SK-N-MC (cell line): ENCODE results near the gene TLE2.

Experiments used
- DNase-seq: peaks from one replicate; pipeline ENCODE4 v3.0.0-alpha.2; 2011; ENCODE audit warnings: low read depth, low spot score
- H3K27ac ChIP-seq: fragments of 200-600 bp; sonication (generic); 2 replicates; pipeline ENCODE4 v1.5.1; 2016; ENCODE audit warnings: mixed run types
- H3K36me3 ChIP-seq: fragments of 200-600 bp; sonication (generic); 2 replicates; pipeline ENCODE4 v1.6.1; 2017; ENCODE audit warnings: antibody characterized with exemption, low read length, mixed read lengths; ENCODE audit not compliant: insufficient read depth
- H3K4me3 ChIP-seq: fragments of 200-600 bp; sonication (generic); 2 replicates; pipeline ENCODE4 v1.5.1; 2016
- H3K9ac ChIP-seq: fragments of 200-600 bp; sonication (generic); 2 replicates; pipeline ENCODE4 v1.8.0; 2017; ENCODE audit warnings: mixed run types, mixed read lengths; ENCODE audit not compliant: insufficient read length
- H3K9me3 ChIP-seq: fragments of 200-600 bp; sonication (generic); 2 replicates; pipeline ENCODE4 v1.6.1; 2017; ENCODE audit warnings: low read depth, mild to moderate bottlenecking, antibody characterized with exemption, low read length, moderate library complexity, mixed read lengths
- EZH2 ChIP-seq: fragments of 200-600 bp; sonication (generic); IDR thresholded peaks from one replicate; pipeline ENCODE4 v1.6.1; 2017; ENCODE audit warnings: antibody characterized with exemption
- FOXP2 ChIP-seq: optimal IDR thresholded peaks from 2 replicates; pipeline ENCODE3; 2011; ENCODE audit warnings: mild to moderate bottlenecking, moderate library complexity; ENCODE audit not compliant: insufficient read depth; ENCODE audit errors: extremely low read length, control extremely low read depth
- POLR2AphosphoS5 ChIP-seq: IDR thresholded peaks from 2 replicates; pipeline ENCODE4 v1.6.1; 2012; ENCODE audit warnings: mild to moderate bottlenecking, low read depth, low read length, borderline replicate concordance

TLE2 gene

GRCh38 chr19:2978166-2978767, 50.8 kb downstream of the TLE2 start:
- TF ChIP-seq EZH2 (no peak), POLR2AphosphoS5 (no peak), FOXP2 (no peak)
- H3K36me3 ChIP-seq: no peaks in the 10 kb centered on the region
- H3K9me3 ChIP-seq: no peaks in the 10 kb centered on the region
- no peak overlapping the region for H3K9ac ChIP-seq
- no peak for DNase-seq
- no peak overlapping the region for H3K27ac ChIP-seq
- no peak overlapping the region for H3K4me3 ChIP-seq

DNA sequence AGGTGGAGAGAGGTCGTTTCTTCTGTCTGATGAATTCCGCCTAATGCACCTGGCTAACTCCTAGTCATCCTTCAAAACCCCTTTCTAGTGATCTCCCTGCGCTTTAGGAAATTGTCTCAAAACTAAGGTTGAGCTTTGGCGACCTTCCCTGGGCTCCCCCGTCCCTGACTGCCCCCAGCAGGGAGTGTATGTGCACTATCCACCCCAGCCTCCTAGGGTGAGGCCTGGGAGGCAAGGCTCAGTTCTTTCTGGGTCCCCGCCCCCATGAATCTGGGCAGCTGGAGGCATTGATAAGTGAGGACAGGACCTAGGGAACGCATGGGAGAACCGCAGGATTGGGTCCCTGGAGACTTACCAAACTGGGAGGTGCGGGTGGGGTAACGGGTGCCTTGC, 51.3 kb downstream of the TLE2 start:
- H3K36me3 ChIP-seq: no peaks in the 10 kb centered on the region
- DNase-seq: no peak
- TF ChIP-seq POLR2AphosphoS5: no peak
- TF ChIP-seq EZH2: no peak
- no peak for TF ChIP-seq FOXP2
- peak overlapping the region; percentile 90 for H3K4me3 ChIP-seq
- H3K9me3 ChIP-seq: no peaks in the 10 kb centered on the region
- no peak overlapping the region for H3K9ac ChIP-seq
- no peak overlapping the region for H3K27ac ChIP-seq

- DNase-seq: no peak
- peak; percentile 44; the same call in 1 of the 2 replicates for TF ChIP-seq POLR2AphosphoS5
- no peak for TF ChIP-seq EZH2
- Histone ChIP-seq H3K9me3 (no peaks in the 10 kb centered on the region), H3K9ac (peak within 1 kb of the TSS; percentile 32), H3K36me3 (no peaks in the 10 kb centered on the region), H3K27ac (no peak within 1 kb of the TSS), H3K4me3 (peak within 1 kb of the TSS; percentile 90)
Observed at GRCh38 chr19:2977001-2977745, 51.9 kb downstream of the TLE2 start, which contains the start of gene TLE6. TLE6 (plus strand) TSS chr19:2977564; CDS start chr19:2978234, 670 bp downstream.

DNA sequence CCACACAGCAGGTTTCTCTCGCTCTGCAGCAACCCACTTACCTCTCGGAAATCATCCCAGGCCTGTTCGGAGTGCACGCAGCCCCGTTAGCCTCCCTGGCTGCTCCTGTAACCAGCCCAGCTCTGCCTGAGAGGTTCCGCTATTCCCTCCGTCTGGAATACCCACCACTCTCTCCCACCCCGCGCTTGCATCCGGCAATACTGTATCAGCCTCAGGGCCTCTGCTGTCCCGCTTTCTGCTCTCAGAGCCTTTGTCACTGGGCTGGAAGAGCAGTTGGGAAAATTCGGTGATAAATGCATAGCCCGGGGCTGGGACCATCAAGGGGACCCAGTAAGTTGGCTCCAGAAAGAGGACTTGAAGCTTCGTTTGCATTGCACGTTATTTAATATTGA, 52.5 kb downstream of the TLE2 start:
- DNase-seq: no peak
- peak overlapping the region; percentile 90 for H3K4me3 ChIP-seq
- peak overlapping the region; percentile 32 for H3K9ac ChIP-seq
- TF ChIP-seq EZH2 (no peak), POLR2AphosphoS5 (no peak), FOXP2 (no peak)
- H3K9me3 ChIP-seq: no peaks in the 10 kb centered on the region
- no peaks in the 10 kb centered on the region for H3K36me3 ChIP-seq
- H3K27ac ChIP-seq: no peak overlapping the region

DNA sequence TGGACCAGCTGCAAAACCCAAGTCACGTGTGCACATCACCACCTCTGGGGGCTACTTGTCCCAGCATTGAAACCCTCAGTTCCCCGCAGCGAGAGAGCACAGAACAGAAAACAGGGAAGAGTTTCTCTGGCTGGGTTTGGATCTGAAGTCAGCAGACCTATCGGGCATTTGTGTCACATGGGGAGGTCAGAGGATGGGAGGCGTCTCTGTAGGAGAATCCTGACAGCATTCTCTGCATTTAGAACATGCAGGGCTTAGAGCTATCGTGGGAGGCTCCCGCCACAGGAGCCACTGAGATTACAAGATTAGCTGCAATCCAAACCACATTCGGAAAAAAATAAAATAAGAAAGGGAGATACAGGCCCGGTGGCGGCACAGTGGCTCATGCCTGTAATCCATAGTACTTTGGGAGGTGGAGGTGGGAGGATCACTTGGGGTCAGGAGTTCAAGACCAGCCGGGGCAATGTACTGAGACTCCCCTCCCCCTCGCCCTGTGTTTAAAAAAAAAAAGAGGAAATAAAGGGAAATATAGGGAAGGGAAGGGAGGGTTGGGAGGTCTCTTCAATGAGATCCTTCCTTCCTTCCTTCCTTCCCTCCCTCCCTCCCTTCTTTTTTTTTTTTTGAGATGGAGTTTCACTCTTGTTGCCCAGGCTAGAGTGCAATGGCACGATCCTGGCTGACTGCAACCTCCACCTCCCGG, 54.6 kb downstream of the TLE2 start:
- no peaks in the 10 kb centered on the region for H3K9me3 ChIP-seq
- no peak for TF ChIP-seq EZH2
- no peak for TF ChIP-seq FOXP2
- TF ChIP-seq POLR2AphosphoS5: no peak
- no peak overlapping the region for H3K27ac ChIP-seq
- no peak for DNase-seq
- H3K9ac ChIP-seq: no peak overlapping the region
- no peak overlapping the region for H3K4me3 ChIP-seq
- H3K36me3 ChIP-seq: no peaks in the 10 kb centered on the region

- H3K9me3 ChIP-seq: no peaks in the 10 kb centered on the region
- H3K36me3 ChIP-seq: no peaks in the 10 kb centered on the region
- no peak overlapping the region for H3K27ac ChIP-seq
- no peak overlapping the region for H3K9ac ChIP-seq
- H3K4me3 ChIP-seq: no peak overlapping the region
- TF ChIP-seq EZH2: no peak
- TF ChIP-seq FOXP2: no peak
- no peak for TF ChIP-seq POLR2AphosphoS5
- no peak for DNase-seq
Observed at GRCh38 chr19:2973229-2973628, 55.9 kb downstream of the TLE2 start.

- Histone ChIP-seq H3K4me3 (no peak overlapping the region), H3K9ac (no peak overlapping the region), H3K36me3 (no peaks in the 10 kb centered on the region), H3K9me3 (no peaks in the 10 kb centered on the region), H3K27ac (no peak overlapping the region)
- DNase-seq: no peak
- TF ChIP-seq FOXP2: no peak
- TF ChIP-seq POLR2AphosphoS5: no peak
- no peak for TF ChIP-seq EZH2
Observed at GRCh38 chr19:2970201-2970835, 58.8 kb downstream of the TLE2 start.

DNA sequence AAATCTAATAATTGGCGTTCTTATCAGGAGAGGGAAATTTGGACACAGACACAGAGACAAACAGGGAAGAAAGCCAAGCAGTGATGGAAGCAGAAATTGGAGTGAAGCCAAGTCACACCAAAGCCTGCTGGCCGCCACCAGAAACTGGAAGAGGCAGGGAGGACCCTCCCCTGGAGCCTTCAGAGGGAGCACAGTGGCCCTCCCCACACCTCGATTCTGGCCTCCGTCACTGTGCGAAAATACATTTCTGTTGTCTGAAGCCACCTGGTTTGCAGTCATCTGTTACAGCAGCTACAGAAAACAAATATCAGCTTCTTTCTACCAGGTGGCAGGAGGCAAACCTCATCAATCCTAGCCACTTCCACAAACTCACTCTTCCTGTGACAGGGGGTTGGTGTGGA, 60.0 kb downstream of the TLE2 start:
- no peak for TF ChIP-seq FOXP2
- TF ChIP-seq POLR2AphosphoS5: no peak
- TF ChIP-seq EZH2: no peak
- no peaks in the 10 kb centered on the region for H3K9me3 ChIP-seq
- no peaks in the 10 kb centered on the region for H3K36me3 ChIP-seq
- DNase-seq: no peak
- H3K4me3 ChIP-seq: no peak overlapping the region
- H3K27ac ChIP-seq: no peak overlapping the region
- no peak overlapping the region for H3K9ac ChIP-seq
